IMR-90 (cell line): ENCODE results near the gene EYS. TPM values are rescaled to one million over a fixed set of nuclear protein-coding genes. Genes with fewer than 3 reads are reported as not detected.

Source experiments
- ATAC-seq: fragments of 200-7000 bp; cut with Tn5 transposase; 2 replicates; pipeline ENCODE4 v1.9.1; 2020; ENCODE audit warnings: low read depth, mild to moderate bottlenecking, moderate library complexity
- BruUV-seq: library from RNA; stranded (reverse); fragments of 400-500 nt; replicated peaks from 2 replicates; lab custom pipeline; 2021; lab: Mats Ljungman, UMichigan
- CTCF ChIA-PET: fragments of 300-600 bp; formaldehyde crosslinking; extraction: SDS; loops from one replicate; lab custom pipeline; 2021; ENCODE audit warnings: antibody characterized with exemption; lab: Yijun Ruan, JAX
- POLR2A ChIA-PET: fragments of 300-600 bp; sonication (Branson Sonifier 250); formaldehyde crosslinking; loops from one replicate; lab custom pipeline; 2022; ENCODE audit warnings: antibody characterized with exemption; ENCODE audit not compliant: unreplicated experiment; lab: Charles Lee
- DNase-seq: peaks from one replicate; pipeline ENCODE4 v3.0.0; 2013
- H2AFZ ChIP-seq: replicated peaks from 2 replicates; pipeline ENCODE3; 2013; ENCODE audit warnings: low read length, mild to moderate bottlenecking; ENCODE audit not compliant: poor library complexity
- H2AK5ac ChIP-seq: 2 replicates; pipeline ENCODE4 v1.6.1; 2013; ENCODE audit warnings: low read depth, low read length, inconsistent platforms
- H2AK9ac ChIP-seq: replicated peaks from 2 replicates; pipeline ENCODE3; 2013; ENCODE audit warnings: mild to moderate bottlenecking, low read depth, low read length, moderate library complexity; ENCODE audit not compliant: poor library complexity
- H2BK120ac ChIP-seq: 2 replicates; pipeline ENCODE4 v1.6.1; 2013; ENCODE audit warnings: low read depth, low read length, inconsistent platforms
- H2BK15ac ChIP-seq: 3 replicates; pipeline ENCODE4 v1.6.1; 2013; ENCODE audit warnings: low read depth, low read length, inconsistent platforms
- H2BK20ac ChIP-seq: 2 replicates; pipeline ENCODE4 v1.6.1; 2013; ENCODE audit warnings: low read depth, mild to moderate bottlenecking, inconsistent platforms, low read length, moderate library complexity
- H2BK5ac ChIP-seq: 2 replicates; pipeline ENCODE4 v1.6.1; 2013; ENCODE audit warnings: mild to moderate bottlenecking, low read depth, low read length, inconsistent platforms; ENCODE audit not compliant: poor library complexity, severe bottlenecking
- H3K14ac ChIP-seq: replicated peaks from 2 replicates; pipeline ENCODE4 v1.6.1; 2013; ENCODE audit warnings: low read depth, low read length, inconsistent platforms
- H3K18ac ChIP-seq: 2 replicates; pipeline ENCODE4 v1.6.1; 2013; ENCODE audit warnings: low read depth, low read length, control low read depth
- H3K23ac ChIP-seq: 2 replicates; pipeline ENCODE4 v1.6.1; 2013; ENCODE audit warnings: low read depth, low read length, inconsistent platforms
- H3K27ac ChIP-seq: 2 replicates; pipeline ENCODE4 v1.5.1; 2013; ENCODE audit warnings: mild to moderate bottlenecking, control low read depth, low read length; ENCODE audit not compliant: insufficient read depth
- H3K27me3 ChIP-seq: 2 replicates; pipeline ENCODE4 v1.6.1; 2013; ENCODE audit warnings: low read length; ENCODE audit not compliant: control insufficient read depth, insufficient read depth
- H3K36me3 ChIP-seq: 2 replicates; pipeline ENCODE4 v1.6.1; 2013; ENCODE audit warnings: low read length, mixed read lengths; ENCODE audit not compliant: control insufficient read depth, insufficient read depth
- H3K4ac ChIP-seq: 2 replicates; pipeline ENCODE4 v1.6.1; 2013; ENCODE audit warnings: low read depth, low read length, inconsistent platforms
- H3K4me1 ChIP-seq: 2 replicates; pipeline ENCODE4 v1.6.1; 2013; ENCODE audit warnings: low read length, mixed read lengths; ENCODE audit not compliant: control insufficient read depth, insufficient read depth
- H3K4me2 ChIP-seq: 2 replicates; pipeline ENCODE4 v1.6.1; 2013; ENCODE audit warnings: low read depth, mild to moderate bottlenecking, control low read depth, low read length, moderate library complexity
- H3K4me3 ChIP-seq: 2 replicates; pipeline ENCODE4 v1.5.1; 2013; ENCODE audit warnings: low read depth, mild to moderate bottlenecking, control low read depth, low read length, moderate library complexity; ENCODE audit not compliant: insufficient read depth
- H3K56ac ChIP-seq: 2 replicates; pipeline ENCODE4 v1.6.1; 2013; ENCODE audit warnings: low read length, inconsistent platforms; ENCODE audit not compliant: insufficient read depth; ENCODE audit errors: extremely low read depth
- H3K79me1 ChIP-seq, 2 experiments: 2 replicates each; pipeline ENCODE4 v1.6.1; 2013; ENCODE audit warnings: low read length in 2 of 2, inconsistent platforms in 1 of 2, low read depth in 1 of 2
- H3K9ac ChIP-seq: 2 replicates; pipeline ENCODE4 v1.6.1; 2013; ENCODE audit warnings: low read depth, low read length, control low read depth
- H3K9me1 ChIP-seq: 2 replicates; pipeline ENCODE4 v1.6.1; 2013; ENCODE audit warnings: low read length, inconsistent platforms; ENCODE audit not compliant: insufficient read depth
- H3K9me3 ChIP-seq: 2 replicates; pipeline ENCODE4 v1.6.1; 2013; ENCODE audit warnings: low read length; ENCODE audit not compliant: control insufficient read depth, insufficient read depth
- H4K20me1 ChIP-seq: 2 replicates; pipeline ENCODE4 v1.6.1; 2013; ENCODE audit warnings: low read length, inconsistent platforms; ENCODE audit not compliant: insufficient read depth
- H4K5ac ChIP-seq: 2 replicates; pipeline ENCODE4 v1.6.1; 2013; ENCODE audit warnings: mild to moderate bottlenecking, low read depth, low read length, control low read depth
- H4K8ac ChIP-seq, 2 experiments: 2 replicates each; pipeline ENCODE4 v1.6.1; 2013; ENCODE audit warnings: low read depth in 2 of 2, low read length in 2 of 2, control low read depth in 1 of 2, inconsistent platforms in 1 of 2
- H4K91ac ChIP-seq: 2 replicates; pipeline ENCODE4 v1.6.1; 2013; ENCODE audit warnings: low read depth, low read length, inconsistent platforms; ENCODE audit not compliant: insufficient read depth
- CHD1 ChIP-seq: IDR thresholded peaks from 2 replicates; pipeline ENCODE4 v1.6.1; 2012; ENCODE audit warnings: low read depth, low read length, improper control_type of control experiment
- MAFK ChIP-seq: IDR thresholded peaks from 2 replicates; pipeline ENCODE4 v1.6.1; 2012; ENCODE audit warnings: low read depth, low read length, improper control_type of control experiment
- MAZ ChIP-seq: IDR thresholded peaks from 2 replicates; pipeline ENCODE4 v1.6.1; 2012; ENCODE audit warnings: low read depth, mild to moderate bottlenecking, low read length, improper control_type of control experiment, moderate library complexity, borderline replicate concordance
- MXI1 ChIP-seq: IDR thresholded peaks from 2 replicates; pipeline ENCODE4 v1.6.1; 2012; ENCODE audit warnings: low read depth, mild to moderate bottlenecking, low read length, moderate library complexity, borderline replicate concordance
- RCOR1 ChIP-seq: IDR thresholded peaks from 2 replicates; pipeline ENCODE4 v1.6.1; 2012; ENCODE audit warnings: mild to moderate bottlenecking, low read length, improper control_type of control experiment; ENCODE audit not compliant: insufficient replicate concordance
- SMC3 ChIP-seq: fragments of 150-350 bp; IDR thresholded peaks from 2 replicates; pipeline ENCODE4 v1.6.1; 2016; ENCODE audit warnings: low read depth, mild to moderate bottlenecking, antibody characterized with exemption, low read length, moderate library complexity
- WGBS, 2 experiments: methylation state at CpG; one replicate each; pipeline versions ENCODE4 v1.1.5 to v1.1.7; 2013; ENCODE audit warnings: missing lambda C conversion rate in 2 of 2; ENCODE audit not compliant: insufficient read length in 1 of 2; ENCODE audit errors: extremely low coverage in 2 of 2; 5-methylcytosine and 5-hydroxymethylcytosine counted together
- dilution Hi-C: fragments of 300-500 bp; cut with HindIII; formaldehyde crosslinking; loops from one replicate; pipeline ENCODE4 v1.14.3; 2018; ENCODE audit warnings: low sequenced_read_pairs; ENCODE audit not compliant: unreplicated experiment
- in situ Hi-C: fragments of 300-500 bp; cut with MboI; formaldehyde crosslinking; loops from 3 replicates; pipeline ENCODE4 v1.14.3; 2019; ENCODE audit warnings: low sequenced_read_pairs, inconsistent platforms, mixed read lengths
- intact Hi-C: fragments of 100-400 bp; cut with micrococcal nuclease; formaldehyde crosslinking; loops from 2 replicates; pipeline ENCODE4 v1.10.0; 2022
- polyA plus RNA-seq, 3 experiments: library from polyadenylated mRNA; depleted of rRNA; stranded (reverse); fragments of >200 nt; gene quantifications; 2 replicates each; pipeline ENCODE4 v1.2.3, GENCODE V29; 2012; ENCODE audit warnings: low replicate concordance in 1 of 3
- total RNA-seq: library from RNA; depleted of rRNA; stranded (reverse); fragments of >200 nt; gene quantifications from 2 replicates; pipeline ENCODE4 v1.2.3, GENCODE V29; 2012
- TF ChIP-seq, protein P1 (sequence below): fragments of 150-350 bp; IDR thresholded peaks from 2 replicates; pipeline ENCODE4 v1.6.1; 2016; ENCODE audit warnings: low read depth, mild to moderate bottlenecking, low read length, moderate library complexity, borderline replicate concordance

EYS gene
- total and polyA plus RNA-seq, 2 of the 4 experiments (the other 2 are of a cell fraction): under 0.01 TPM; not detected in 1

DNA sequence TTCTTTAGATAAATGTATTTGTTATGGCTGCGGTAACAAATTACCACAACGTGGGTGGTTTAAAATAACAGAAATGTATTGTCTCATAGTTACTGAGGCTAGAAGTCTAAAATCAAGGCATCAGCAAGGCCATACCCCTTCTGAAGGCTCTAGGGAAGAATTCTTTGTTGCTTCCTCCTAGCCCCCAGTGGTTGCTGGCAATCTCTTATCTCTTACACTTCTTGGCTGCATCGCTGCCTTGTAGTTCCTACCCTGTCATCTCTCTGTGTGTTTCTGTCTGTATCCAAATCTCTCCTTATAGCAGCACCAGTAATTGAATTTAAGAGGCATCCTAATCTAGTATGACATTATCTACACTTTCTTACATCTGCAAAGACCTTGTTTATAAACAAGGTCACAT, 1536.7 kb downstream of the EYS start:
- Histone ChIP-seq H3K9me3 (no peaks in the 10 kb centered on the region), H3K18ac (no peak overlapping the region), H2AK5ac (no peak overlapping the region), H3K79me1 (no peaks in the 10 kb centered on the region), H2BK120ac (no peak overlapping the region), H2AK9ac (no peak overlapping the region), H2BK5ac (no peak overlapping the region), H3K14ac (no peak overlapping the region), H4K8ac (no peak overlapping the region), H2AFZ (no peak overlapping the region), H3K27me3 (no peaks in the 10 kb centered on the region), H4K5ac (no peak overlapping the region), H3K4me2 (no peak overlapping the region), H3K36me3 (no peaks in the 10 kb centered on the region), H2BK15ac (no peak overlapping the region), H3K56ac (no peak overlapping the region), H3K9me1 (no peaks in the 10 kb centered on the region), H3K27ac (no peak overlapping the region), H2BK20ac (no peak overlapping the region), H3K4ac (no peak overlapping the region), H3K9ac (no peak overlapping the region), H3K4me3 (no peak overlapping the region), H3K4me1 (no peaks in the 10 kb centered on the region), H4K91ac (no peak overlapping the region), H4K20me1 (no peaks in the 10 kb centered on the region), H3K23ac (no peak overlapping the region)
- no TSS peak for BruUV-seq
- ChIA-PET POLR2A (no interaction called here), CTCF (no interaction called here)
- dilution Hi-C loops: no loop called here
- no CpG with 5 or more reads among the region's 3 CpGs for WGBS, 2 experiments
- ATAC-seq: no peak
- intact Hi-C loops: no loop called here
- in situ Hi-C loops: no loop called here
- no peak for TF ChIP-seq RCOR1
- TF ChIP-seq, protein P1, sequence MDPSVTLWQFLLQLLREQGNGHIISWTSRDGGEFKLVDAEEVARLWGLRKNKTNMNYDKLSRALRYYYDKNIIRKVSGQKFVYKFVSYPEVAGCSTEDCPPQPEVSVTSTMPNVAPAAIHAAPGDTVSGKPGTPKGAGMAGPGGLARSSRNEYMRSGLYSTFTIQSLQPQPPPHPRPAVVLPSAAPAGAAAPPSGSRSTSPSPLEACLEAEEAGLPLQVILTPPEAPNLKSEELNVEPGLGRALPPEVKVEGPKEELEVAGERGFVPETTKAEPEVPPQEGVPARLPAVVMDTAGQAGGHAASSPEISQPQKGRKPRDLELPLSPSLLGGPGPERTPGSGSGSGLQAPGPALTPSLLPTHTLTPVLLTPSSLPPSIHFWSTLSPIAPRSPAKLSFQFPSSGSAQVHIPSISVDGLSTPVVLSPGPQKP: no peak
- no peak for TF ChIP-seq SMC3
- TF ChIP-seq MXI1: no peak
- TF ChIP-seq MAFK: no peak
- no peak for TF ChIP-seq MAZ
- no peak for TF ChIP-seq CHD1
- DNase-seq: peak; percentile 3
